Stomach (tissue), 9 donors: ENCODE data around the gene CASS4. TPM values are rescaled to one million over a fixed set of nuclear protein-coding genes. Genes with fewer than 3 reads are reported as not detected.

Experiments used
- DNase-seq, 2 donors: peaks; one replicate each; pipeline versions ENCODE4 v3.0.0 to v3.0.0-alpha.2; 2013 to 2019
- H3K27ac ChIP-seq, 5 donors: fragments of 200-600 bp in 4 of 5; sonication (generic) in 4 of 5; one replicate each; pipeline ENCODE4 v1.5.1; 2013 to 2019; ENCODE audit warnings: mild to moderate bottlenecking in 1 of 5, moderate library complexity in 1 of 5
- H3K27me3 ChIP-seq, 3 donors: fragments of 200-600 bp; sonication (generic); one replicate each; pipeline ENCODE4 v1.5.1; 2017 to 2019; ENCODE audit warnings: mixed run types in 1 of 3
- H3K36me3 ChIP-seq, 4 donors: fragments of 200-600 bp; sonication (generic); 1 replicate in 3 of 4; 2 replicates in 1 of 4; pipeline ENCODE4 v1.5.1; 2016 to 2019
- H3K4me1 ChIP-seq, 4 donors: fragments of 200-600 bp; sonication (generic); one replicate each; pipeline ENCODE4 v1.5.1; 2016 to 2019
- H3K4me3 ChIP-seq, 4 donors: fragments of 200-600 bp; sonication (generic) in 3 of 4; one replicate each; pipeline ENCODE4 v1.5.1; 2016 to 2019; ENCODE audit warnings: mild to moderate bottlenecking in 1 of 4
- H3K9me3 ChIP-seq, 4 donors: fragments of 200-600 bp; sonication (generic); one replicate each; pipeline ENCODE4 v1.5.1; 2016 to 2019
- CTCF ChIP-seq, 7 experiments: fragments of 450-650 bp in 4 of 7; fragments of 200-600 bp in 3 of 7; sonication (generic) in 3 of 7; IDR thresholded peaks; one replicate each; pipeline ENCODE4 v1.5.1; 2016 to 2019; ENCODE audit warnings: antibody characterized with exemption in 7 of 7, control low read depth in 2 of 7, mild to moderate bottlenecking in 1 of 7
- EP300 ChIP-seq: sonication (generic); formaldehyde crosslinking; IDR thresholded peaks from one replicate; pipeline ENCODE4 v1.6.1; 2017; ENCODE audit warnings: antibody characterized with exemption
- POLR2A ChIP-seq, 4 donors: fragments of 450-650 bp; IDR thresholded peaks; one replicate each; pipeline ENCODE4 v1.6.1; 2016; ENCODE audit warnings: antibody characterized with exemption in 4 of 4, control low read depth in 2 of 4, mild to moderate bottlenecking in 1 of 4, moderate library complexity in 1 of 4
- POLR2AphosphoS5 ChIP-seq, 3 donors: sonication (generic); formaldehyde crosslinking; IDR thresholded peaks; one replicate each; pipeline ENCODE4 v1.6.1; 2016; ENCODE audit warnings: antibody characterized with exemption in 3 of 3
- WGBS, 5 donors: extraction: QIAGEN DNeasy Blood & Tissue Kit in 3 of 5; methylation state at CpG; one replicate each; pipeline versions ENCODE4 v1.1.5 to v1.1.7; 2013 to 2018; 5-methylcytosine and 5-hydroxymethylcytosine counted together
- intact Hi-C: fragments of 100-400 bp; cut with DNase I; formaldehyde crosslinking; loops from one replicate; pipeline ENCODE4 v1.15.1; 2023; ENCODE audit warnings: low total_unique reads
- polyA plus RNA-seq, 3 donors: library from polyadenylated mRNA; stranded (reverse); fragments of 200-250 nt; gene quantifications; one replicate each; pipeline ENCODE4 v1.2.3, GENCODE V29; 2013
- total RNA-seq, 5 donors: library from RNA; depleted of rRNA; stranded (reverse); fragments of >200 nt; gene quantifications; one replicate each; pipeline versions ENCODE4 v1.1.0 to v1.2.3, GENCODE V29; 2014 to 2016
- donor health status: healthy with polysubstance abuse.
- donor health status: Bipolar disorder and iron deficiency.
- donor health status: healthy.

The CASS4 gene
- total and polyA plus RNA-seq, 8 donors, result 0.23 to 8.2 (median 1.6) TPM; not detected in 1

GRCh38 chr20:56433880-56434255, 21.8 kb downstream of the CASS4 start:
- TF ChIP-seq POLR2A (IDR thresholded peaks at IDR 0.05), result no peak
- no peak for TF ChIP-seq POLR2AphosphoS5 (IDR thresholded peaks at IDR 0.05)
- TF ChIP-seq CTCF (IDR thresholded peaks at IDR 0.05), result no peak
- TF ChIP-seq EP300, result no peak
- Histone ChIP-seq H3K4me3 (no peak overlapping the region), H3K9me3 (no peaks in the 10 kb centered on the region), H3K27ac (no peak overlapping the region), H3K27me3 (no peaks in the 10 kb centered on the region), H3K36me3 (no peaks in the 10 kb centered on the region), H3K4me1 (peaks cover 0 to 18% (median 5%) of the 10 kb centered on the region in 4 donors)
- intact Hi-C loops, result no loop called here
- peak in 1 of 2 donors; percentile 42 for DNase-seq
- 39 to 48% (median 44%) methylated on average over 5 to 6 of the region's 6 CpGs for WGBS, 5 donors

GRCh38 chr20:56437196-56437960, 25.3 kb downstream of the CASS4 start:
- Histone ChIP-seq H3K27me3 (no peaks in the 10 kb centered on the region), H3K9me3 (no peaks in the 10 kb centered on the region), H3K36me3 (no peaks in the 10 kb centered on the region), H3K27ac (no peak overlapping the region), H3K4me1 (peaks cover 0 to 24% (median 11%) of the 10 kb centered on the region in 4 donors), H3K4me3 (no peak overlapping the region)
- TF ChIP-seq POLR2A (IDR thresholded peaks at IDR 0.05) (no peak), POLR2AphosphoS5 (IDR thresholded peaks at IDR 0.05) (no peak), CTCF (IDR thresholded peaks at IDR 0.05) (no peak), EP300 (no peak)
- WGBS, 5 donors, result 79 to 86% (median 84%) methylated on average over 14 to 20 of the region's 20 CpGs
- intact Hi-C loops, result no loop called here
- DNase-seq, result no peak

- intact Hi-C loops, result no loop called here
- no peaks in the 10 kb centered on the region for H3K36me3 ChIP-seq
- TF ChIP-seq CTCF (IDR thresholded peaks at IDR 0.05) (no peak), POLR2AphosphoS5 (IDR thresholded peaks at IDR 0.05) (no peak), POLR2A (IDR thresholded peaks at IDR 0.05) (no peak), EP300 (no peak)
- H3K27ac ChIP-seq, result no peak overlapping the region
- 76 to 89% (median 84%) methylated on average over 4 of the region's 4 CpGs for WGBS, 5 donors
- no peaks in the 10 kb centered on the region for H3K9me3 ChIP-seq
- no peaks in the 10 kb centered on the region for H3K27me3 ChIP-seq
- peaks cover 0 to 22% (median 11%) of the 10 kb centered on the region in 4 donors for H3K4me1 ChIP-seq
- no peak overlapping the region for H3K4me3 ChIP-seq
- no peak for DNase-seq
Measured at GRCh38 chr20:56438284-56438683, 26.2 kb downstream of the CASS4 start.

- peaks cover 0 to 22% (median 7%) of the 10 kb centered on the region in 4 donors for H3K4me1 ChIP-seq
- TF ChIP-seq POLR2A (IDR thresholded peaks at IDR 0.05) (no peak), EP300 (no peak), CTCF (IDR thresholded peaks at IDR 0.05) (no peak), POLR2AphosphoS5 (IDR thresholded peaks at IDR 0.05) (peak in 1 of 3 donors; percentile 25)
- 44 to 64% (median 57%) methylated on average over 5 of the region's 5 CpGs for WGBS, 5 donors
Measured at GRCh38 chr20:56439771-56440291, 27.8 kb downstream of the CASS4 start.

More at GRCh38 chr20:56439771-56440291, 27.8 kb downstream of the CASS4 start:
- Histone ChIP-seq H3K36me3 (no peaks in the 10 kb centered on the region), H3K27ac (peak overlapping the region in 3 of 5 donors; percentile 26 to 60 (median 38)), H3K4me3 (no peak overlapping the region), H3K9me3 (no peaks in the 10 kb centered on the region), H3K27me3 (peaks cover 0 to 8% (median 0%) of the 10 kb centered on the region in 3 donors)
- intact Hi-C loops, result no loop called here
- peak; percentile 35 to 75 for DNase-seq
